Adrenal gland (tissue), 12 donors: ENCODE data around the gene RGS14. TPM values are rescaled to one million over a fixed set of nuclear protein-coding genes. Genes with fewer than 3 reads are reported as not detected.

Experiments
- DNase-seq, 7 donors: peaks; one replicate each; pipeline ENCODE4 v3.0.0-alpha.2; 2019 to 2020
- H3K27ac ChIP-seq, 5 donors: fragments of 200-600 bp; sonication (generic) in 4 of 5; 1 replicate in 3 of 5; 2 replicates in 2 of 5; pipeline versions ENCODE4 v1.5.1 to v1.8.0; 2016 to 2020; ENCODE audit warnings: mild to moderate bottlenecking in 1 of 5
- H3K27me3 ChIP-seq: fragments of 200-600 bp; 2 replicates; pipeline ENCODE4 v1.8.0; 2021
- H3K36me3 ChIP-seq, 2 donors: fragments of 200-600 bp; replicated peaks in 1 of 2; 1 replicate in 1 of 2; 2 replicates in 1 of 2; pipeline versions ENCODE4 v1.5.1 to v1.8.0; 2018 to 2022
- H3K4me1 ChIP-seq, 2 donors: fragments of 200-600 bp; replicated peaks in 1 of 2; 1 replicate in 1 of 2; 2 replicates in 1 of 2; pipeline versions ENCODE4 v1.5.1 to v1.8.0; 2018 to 2021
- H3K4me3 ChIP-seq, 4 donors: fragments of 200-600 bp; sonication (generic) in 3 of 4; one replicate each; pipeline ENCODE4 v1.5.1; 2016 to 2018
- H3K9me3 ChIP-seq, 3 donors: fragments of 200-600 bp; sonication (generic) in 1 of 3; replicated peaks in 1 of 3; 1 replicate in 2 of 3; 2 replicates in 1 of 3; pipeline versions ENCODE4 v1.5.1 to v1.8.0; 2016 to 2021
- POLR2A ChIP-seq, 2 donors: fragments of 450-650 bp; IDR thresholded peaks; one replicate each; pipeline ENCODE4 v1.6.1; 2017; ENCODE audit warnings: antibody characterized with exemption in 2 of 2, mild to moderate bottlenecking in 2 of 2, moderate library complexity in 1 of 2
- WGBS, 4 donors: extraction: QIAGEN DNeasy Blood & Tissue Kit in 2 of 4; methylation state at CpG; one replicate each; pipeline versions ENCODE4 v1.1.5 to v1.1.7; 2013 to 2017; 5-methylcytosine and 5-hydroxymethylcytosine counted together
- intact Hi-C, 2 donors: fragments of 100-400 bp; cut with DNase I; formaldehyde crosslinking; loops; one replicate each; pipeline versions ENCODE4 v1.14.1 to v1.15.0; 2022 to 2023
- polyA plus RNA-seq, 3 donors: library from polyadenylated mRNA; stranded (reverse); fragments of 200-250 nt in 2 of 3; fragments of 350-450 nt in 1 of 3; fragmentation: Illumina TruSeq in 1 of 3; extraction: RNeasy Lipid Tissue Mini Kit (QIAGEN cat#74804) in 1 of 3; gene quantifications; one replicate each; pipeline ENCODE4 v1.2.3, GENCODE V29; 2013 to 2014
- total RNA-seq, 9 donors: library from RNA; depleted of rRNA in 4 of 9; stranded (reverse); fragments of >200 nt in 4 of 9; fragments of 120-200 nt in 1 of 9; fragmentation: NEBNext Ultra II Directional in 1 of 9; extraction: Animal tissue kit (Norgen Biotek cat#: 25700) in 1 of 9; gene quantifications; one replicate each; pipeline versions ENCODE4 v1.1.0 to v1.2.4, GENCODE V29; 2013 to 2023
- TF ChIP-seq, protein P1 (sequence below), 6 experiments: fragments of 450-650 bp in 4 of 6; fragments of 200-600 bp in 2 of 6; sonication (generic) in 1 of 6; IDR thresholded peaks; 1 replicate in 5 of 6; 2 replicates in 1 of 6; pipeline versions ENCODE4 v1.5.1 to v1.8.0; 2016 to 2021; ENCODE audit warnings: antibody characterized with exemption in 6 of 6, mild to moderate bottlenecking in 2 of 6, moderate library complexity in 1 of 6
- donor health status: healthy with polysubstance abuse.
- donor health status: Bipolar disorder and iron deficiency.
- donor health status: DM: yes; HTN: yes; CAD: no.
- donor health status: DM: no; HTN: no; CAD: no.
- donor health status: DM: no; HTN: no; CAD: no.
- donor health status: DM: yes; HTN: yes; CAD: no.

Gene RGS14
- total and polyA plus RNA-seq, 12 donors: 2.3 to 36.3 (median 15.5) TPM

DNA sequence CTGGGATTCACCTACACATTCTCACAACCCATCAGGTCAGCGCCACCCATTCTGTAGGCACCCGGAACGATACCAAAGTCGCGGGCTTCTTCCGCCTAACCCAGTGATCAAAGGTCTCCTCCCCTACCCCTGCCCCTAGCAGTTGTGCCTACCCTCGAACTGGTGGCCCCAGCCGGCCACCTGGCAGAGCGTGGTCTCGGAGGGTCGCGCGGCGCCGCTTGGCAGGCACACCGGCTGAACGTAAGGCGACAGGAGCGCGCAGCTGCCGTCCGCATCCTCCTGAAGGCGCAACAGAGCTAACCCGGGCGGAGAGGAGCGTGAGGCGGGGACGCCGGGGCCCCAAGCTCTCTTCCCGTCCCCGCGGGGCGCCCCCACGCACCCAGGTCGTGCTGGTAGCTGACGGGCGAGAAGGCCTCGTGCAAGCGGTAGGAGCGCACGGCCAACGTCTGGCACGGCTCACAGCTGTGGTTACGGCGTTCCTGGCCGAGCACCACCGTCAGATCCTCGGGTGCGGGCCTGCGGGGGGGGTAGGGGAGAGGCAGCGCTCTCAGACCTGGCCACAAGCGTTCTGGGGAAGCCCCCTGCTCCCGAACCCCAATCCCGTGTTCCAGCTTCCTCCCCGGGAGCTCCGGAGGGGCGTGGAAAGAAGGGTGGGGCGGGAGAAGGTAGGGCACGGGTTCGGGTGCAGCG is 45.5 kb downstream of the RGS14 start:
- 2 to 19% (median 2%) methylated on average over 6 to 61 of the region's 61 CpGs for WGBS, 4 donors
- Histone ChIP-seq H3K4me3 (peak overlapping the region in 1 of 4 donors; percentile 54), H3K36me3 (no peaks in the 10 kb centered on the region), H3K27ac (no peak overlapping the region), H3K9me3 (no peaks in the 10 kb centered on the region), H3K27me3 (peaks cover 58% of the 10 kb centered on the region), H3K4me1 (peaks cover 13 to 27% of the 10 kb centered on the region in 2 donors)
- TF ChIP-seq, protein P1, sequence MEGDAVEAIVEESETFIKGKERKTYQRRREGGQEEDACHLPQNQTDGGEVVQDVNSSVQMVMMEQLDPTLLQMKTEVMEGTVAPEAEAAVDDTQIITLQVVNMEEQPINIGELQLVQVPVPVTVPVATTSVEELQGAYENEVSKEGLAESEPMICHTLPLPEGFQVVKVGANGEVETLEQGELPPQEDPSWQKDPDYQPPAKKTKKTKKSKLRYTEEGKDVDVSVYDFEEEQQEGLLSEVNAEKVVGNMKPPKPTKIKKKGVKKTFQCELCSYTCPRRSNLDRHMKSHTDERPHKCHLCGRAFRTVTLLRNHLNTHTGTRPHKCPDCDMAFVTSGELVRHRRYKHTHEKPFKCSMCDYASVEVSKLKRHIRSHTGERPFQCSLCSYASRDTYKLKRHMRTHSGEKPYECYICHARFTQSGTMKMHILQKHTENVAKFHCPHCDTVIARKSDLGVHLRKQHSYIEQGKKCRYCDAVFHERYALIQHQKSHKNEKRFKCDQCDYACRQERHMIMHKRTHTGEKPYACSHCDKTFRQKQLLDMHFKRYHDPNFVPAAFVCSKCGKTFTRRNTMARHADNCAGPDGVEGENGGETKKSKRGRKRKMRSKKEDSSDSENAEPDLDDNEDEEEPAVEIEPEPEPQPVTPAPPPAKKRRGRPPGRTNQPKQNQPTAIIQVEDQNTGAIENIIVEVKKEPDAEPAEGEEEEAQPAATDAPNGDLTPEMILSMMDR (IDR thresholded peaks at IDR 0.05): no peak
- no peak for TF ChIP-seq POLR2A (IDR thresholded peaks at IDR 0.05)
- intact Hi-C loops: no loop called here
- no peak for DNase-seq

DNA sequence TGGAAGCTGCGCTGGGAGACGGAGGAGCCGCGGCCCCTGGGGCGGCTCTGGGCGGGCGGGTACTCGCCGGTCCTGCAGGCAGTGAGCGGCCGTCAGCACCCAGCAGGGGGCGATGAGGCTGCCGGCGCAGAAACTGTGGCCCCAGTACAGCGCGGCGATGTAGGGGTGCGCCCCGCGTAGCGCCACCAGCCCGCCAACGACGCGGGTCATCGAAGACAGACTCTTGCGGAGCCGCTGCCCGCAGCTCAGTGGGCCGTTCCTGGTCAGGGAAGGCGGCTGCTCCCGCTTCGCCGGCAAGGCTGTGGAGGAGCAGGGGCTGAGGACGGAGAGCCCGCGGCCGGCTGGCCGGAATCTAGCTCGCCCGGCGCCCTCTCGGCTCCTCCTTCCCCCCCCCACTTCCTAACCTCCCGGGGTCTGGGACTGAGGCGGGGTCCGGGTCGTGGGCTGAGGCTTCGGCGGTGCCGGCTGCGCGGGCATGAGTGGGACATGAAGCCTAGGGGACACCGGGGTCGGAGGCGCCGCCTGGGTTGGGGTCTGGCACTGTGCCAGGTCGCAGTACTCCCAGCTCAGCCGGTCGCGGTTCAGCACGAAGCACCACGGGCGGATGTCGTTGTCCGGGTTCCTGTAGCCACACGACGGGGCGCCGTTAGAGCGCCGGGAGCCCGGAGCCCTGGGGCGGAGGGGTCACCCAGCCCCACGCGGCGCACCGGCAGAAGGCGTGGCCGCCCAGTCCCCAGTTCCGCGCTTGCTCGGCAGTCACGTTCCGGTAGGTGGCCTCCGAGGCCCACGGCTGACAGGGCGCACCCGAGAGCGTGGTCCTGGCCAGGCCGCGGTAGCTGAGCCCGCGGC is 46.3 kb downstream of the RGS14 start:
- peak; percentile 81 to 93 (median 87) for DNase-seq
- WGBS, 4 donors: 0 to 3% (median 1%) methylated on average over 8 to 93 of the region's 93 CpGs
- Histone ChIP-seq H3K27ac (no peak overlapping the region), H3K4me1 (peaks cover 13 to 27% of the 10 kb centered on the region in 2 donors), H3K4me3 (peak overlapping the region in 2 of 4 donors; percentile 5 to 54), H3K36me3 (no peaks in the 10 kb centered on the region), H3K27me3 (peaks cover 50% of the 10 kb centered on the region), H3K9me3 (no peaks in the 10 kb centered on the region)
- intact Hi-C loops: loop anchor here in 1 of 2 donors (2.0 kb wide), 1 partner anchor 51 kb away; no protein-coding TSS in a partner anchor
- TF ChIP-seq POLR2A (IDR thresholded peaks at IDR 0.05): no peak
- TF ChIP-seq, protein P1 (IDR thresholded peaks at IDR 0.05): peak; percentile 41 to 90 (median 68)

DNA sequence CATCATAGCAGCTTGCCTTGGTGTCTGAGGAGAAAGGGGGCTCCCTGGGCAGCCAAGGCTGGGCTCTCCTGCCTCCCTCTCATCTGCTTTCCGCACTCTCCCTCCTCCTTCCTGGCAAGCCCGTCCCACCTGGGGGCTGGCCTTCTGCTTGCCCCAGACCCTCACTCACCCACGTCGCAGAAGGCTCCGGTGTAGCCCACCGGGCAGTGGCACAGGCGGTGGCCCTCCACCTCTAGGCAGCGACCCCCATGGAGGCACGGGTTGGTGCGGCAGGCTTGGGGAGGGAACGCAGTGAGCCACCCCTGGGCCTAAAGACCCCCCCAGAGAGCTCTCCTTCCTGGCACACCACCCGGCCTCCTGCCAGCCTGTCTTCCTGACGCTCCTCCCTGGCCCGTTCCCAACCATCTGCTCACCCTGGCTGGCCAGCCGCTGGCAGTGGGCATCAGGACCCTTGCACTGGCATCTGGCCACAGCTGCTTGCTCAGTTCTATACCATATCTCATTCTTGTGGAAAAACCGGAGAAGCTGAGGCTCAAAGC is 47.0 kb downstream of the RGS14 start:
- Histone ChIP-seq H3K9me3 (no peaks in the 10 kb centered on the region), H3K27ac (no peak overlapping the region), H3K36me3 (no peaks in the 10 kb centered on the region), H3K27me3 (peaks cover 43% of the 10 kb centered on the region), H3K4me1 (peaks cover 13 to 27% of the 10 kb centered on the region in 2 donors), H3K4me3 (peak overlapping the region in 1 of 4 donors; percentile 54)
- peak in 1 of 7 donors; percentile 22 for DNase-seq
- intact Hi-C loops: loop anchor here in 1 of 2 donors (2.0 kb wide), 1 partner anchor 50 kb away; no protein-coding TSS in a partner anchor
- WGBS, 4 donors: 19 to 33% (median 32%) methylated on average over 8 to 16 of the region's 16 CpGs
- TF ChIP-seq, protein P1 (IDR thresholded peaks at IDR 0.05): no peak
- no peak for TF ChIP-seq POLR2A (IDR thresholded peaks at IDR 0.05)

DNA sequence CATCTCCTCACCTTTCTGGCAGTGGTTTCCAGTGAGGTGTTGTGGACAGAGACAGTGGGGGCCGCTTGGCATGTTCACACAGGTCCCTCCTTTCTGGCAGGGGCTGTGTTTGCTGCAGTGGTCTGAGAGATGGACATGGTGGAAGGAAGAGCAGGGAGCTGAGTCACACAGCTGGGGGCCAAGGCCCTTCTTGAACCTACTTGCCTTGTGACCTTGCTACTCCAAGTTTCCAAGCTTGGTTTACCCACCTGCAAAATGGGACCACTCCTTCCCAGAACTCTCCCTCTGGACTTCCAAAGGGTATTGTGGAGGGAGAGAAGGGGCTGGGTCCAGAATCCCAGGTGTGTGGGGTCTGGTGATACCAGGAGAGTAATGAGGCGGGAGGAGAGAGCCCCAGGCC is 47.6 kb downstream of the RGS14 start:
- TF ChIP-seq, protein P1 (IDR thresholded peaks at IDR 0.05): no peak
- TF ChIP-seq POLR2A (IDR thresholded peaks at IDR 0.05): no peak
- DNase-seq: no peak
- H3K4me1 ChIP-seq: peaks cover 13 to 27% of the 10 kb centered on the region in 2 donors
- no peak overlapping the region for H3K4me3 ChIP-seq
- intact Hi-C loops: loop anchor here in 1 of 2 donors (2.0 kb wide), 1 partner anchor 49 kb away; no protein-coding TSS in a partner anchor
- peaks cover 37% of the 10 kb centered on the region for H3K27me3 ChIP-seq
- H3K9me3 ChIP-seq: no peaks in the 10 kb centered on the region
- H3K36me3 ChIP-seq: no peaks in the 10 kb centered on the region
- no peak overlapping the region for H3K27ac ChIP-seq
- 72 to 94% (median 84%) methylated on average over 2 of the region's 2 CpGs for WGBS, 4 donors
